ENCODE data around the gene SMOC1.

Gene SMOC1

GRCh38 chr14:69850736-69851112 lies 28.5 kb upstream of the SMOC1 start:
- no peak overlapping the region for H3K4me3 ChIP-seq (ENCODE audit: low read length)
- no peak overlapping the region for H4K8ac ChIP-seq (ENCODE audit: low read depth, low read length)
- no peaks in the 10 kb centered on the region for H3K79me2 ChIP-seq (ENCODE audit: control insufficient read depth, insufficient read depth, low read length)
- H3K79me1 ChIP-seq (ENCODE audit: low read length): no peaks in the 10 kb centered on the region
- no peak overlapping the region for H3K27ac ChIP-seq (ENCODE audit: low read depth, low read length)
- H4K5ac ChIP-seq (ENCODE audit: low read length): no peak overlapping the region
- H3K23ac ChIP-seq (ENCODE audit: low read length): no peak overlapping the region
- H3K18ac ChIP-seq (ENCODE audit: low read length): no peak overlapping the region
- no peak overlapping the region for H3K9ac ChIP-seq (ENCODE audit: low read length)
- H3K27me3 ChIP-seq (ENCODE audit: insufficient read depth, low read length, poor library complexity): no peaks in the 10 kb centered on the region
- no peak for DNase-seq
- no CpG with 5 or more reads among the region's 2 CpGs for WGBS (ENCODE audit: extremely low coverage, insufficient coverage, low lambda C conversion rate)
- no peak overlapping the region for H2BK120ac ChIP-seq (ENCODE audit: low read depth, low read length)
- H3K56ac ChIP-seq (ENCODE audit: low read length): no peak overlapping the region
- H2BK15ac ChIP-seq (replicated peaks; ENCODE audit: low read depth): no peak overlapping the region
- H3K4ac ChIP-seq (ENCODE audit: low read depth, low read length): no peak overlapping the region
- no peak overlapping the region for H2AK5ac ChIP-seq (ENCODE audit: low read length)
- no peaks in the 10 kb centered on the region for H3K36me3 ChIP-seq (ENCODE audit: control insufficient read depth, insufficient read depth, low read length)
- H3K4me2 ChIP-seq (ENCODE audit: low read length): no peak overlapping the region
- no peaks in the 10 kb centered on the region for H3K4me1 ChIP-seq (ENCODE audit: control insufficient read depth, low read depth, low read length)
- H2BK5ac ChIP-seq (ENCODE audit: low read length): no peak overlapping the region

- Histone ChIP-seq H2BK5ac (ENCODE audit: low read length) (no peak overlapping the region), H3K27me3 (ENCODE audit: insufficient read depth, low read length, poor library complexity) (no peaks in the 10 kb centered on the region), H4K5ac (ENCODE audit: low read length) (no peak overlapping the region), H3K18ac (ENCODE audit: low read length) (no peak overlapping the region), H3K36me3 (ENCODE audit: control insufficient read depth, insufficient read depth, low read length) (no peaks in the 10 kb centered on the region), H3K27ac (ENCODE audit: low read depth, low read length) (no peak overlapping the region), H4K8ac (ENCODE audit: low read depth, low read length) (no peak overlapping the region), H2BK15ac (replicated peaks; ENCODE audit: low read depth) (no peak overlapping the region), H2AK5ac (ENCODE audit: low read length) (no peak overlapping the region), H3K79me1 (ENCODE audit: low read length) (no peaks in the 10 kb centered on the region), H3K4ac (ENCODE audit: low read depth, low read length) (no peak overlapping the region), H3K4me3 (ENCODE audit: low read length) (no peak overlapping the region), H2BK120ac (ENCODE audit: low read depth, low read length) (no peak overlapping the region), H3K4me2 (ENCODE audit: low read length) (no peak overlapping the region), H3K9ac (ENCODE audit: low read length) (no peak overlapping the region), H3K23ac (ENCODE audit: low read length) (no peak overlapping the region), H3K79me2 (ENCODE audit: control insufficient read depth, insufficient read depth, low read length) (no peaks in the 10 kb centered on the region), H3K4me1 (ENCODE audit: control insufficient read depth, low read depth, low read length) (no peaks in the 10 kb centered on the region), H3K56ac (ENCODE audit: low read length) (no peak overlapping the region)
- no CpG with 5 or more reads among the region's 7 CpGs for WGBS (ENCODE audit: extremely low coverage, insufficient coverage, low lambda C conversion rate)
- no peak for DNase-seq
These were observed 26.5 kb upstream of the SMOC1 start for GRCh38 chr14:69852531-69853321.

- H3K27me3 ChIP-seq (ENCODE audit: insufficient read depth, low read length, poor library complexity): no peaks in the 10 kb centered on the region
- H2BK5ac ChIP-seq (ENCODE audit: low read length): no peak overlapping the region
- H3K23ac ChIP-seq (ENCODE audit: low read length): no peak overlapping the region
- H3K36me3 ChIP-seq (ENCODE audit: control insufficient read depth, insufficient read depth, low read length): no peaks in the 10 kb centered on the region
- DNase-seq: no peak
- no peak overlapping the region for H3K4me2 ChIP-seq (ENCODE audit: low read length)
- H4K5ac ChIP-seq (ENCODE audit: low read length): no peak overlapping the region
- H3K9ac ChIP-seq (ENCODE audit: low read length): no peak overlapping the region
- no CpG with 5 or more reads among the region's 7 CpGs for WGBS (ENCODE audit: extremely low coverage, insufficient coverage, low lambda C conversion rate)
- no peak overlapping the region for H3K27ac ChIP-seq (ENCODE audit: low read depth, low read length)
- H4K8ac ChIP-seq (ENCODE audit: low read depth, low read length): no peak overlapping the region
- no peak overlapping the region for H3K4ac ChIP-seq (ENCODE audit: low read depth, low read length)
- no peak overlapping the region for H3K18ac ChIP-seq (ENCODE audit: low read length)
- no peak overlapping the region for H2BK15ac ChIP-seq (replicated peaks; ENCODE audit: low read depth)
- no peak overlapping the region for H3K4me3 ChIP-seq (ENCODE audit: low read length)
- no peaks in the 10 kb centered on the region for H3K4me1 ChIP-seq (ENCODE audit: control insufficient read depth, low read depth, low read length)
- no peaks in the 10 kb centered on the region for H3K79me2 ChIP-seq (ENCODE audit: control insufficient read depth, insufficient read depth, low read length)
- H2AK5ac ChIP-seq (ENCODE audit: low read length): no peak overlapping the region
- H3K56ac ChIP-seq (ENCODE audit: low read length): no peak overlapping the region
- no peaks in the 10 kb centered on the region for H3K79me1 ChIP-seq (ENCODE audit: low read length)
- no peak overlapping the region for H2BK120ac ChIP-seq (ENCODE audit: low read depth, low read length)
These were observed 25.4 kb upstream of the SMOC1 start for GRCh38 chr14:69853774-69854173.

GRCh38 chr14:69854598-69854997 lies 24.6 kb upstream of the SMOC1 start:
- no peak overlapping the region for H3K9ac ChIP-seq (ENCODE audit: low read length)
- no peak overlapping the region for H3K18ac ChIP-seq (ENCODE audit: low read length)
- no peak overlapping the region for H3K23ac ChIP-seq (ENCODE audit: low read length)
- H3K4me3 ChIP-seq (ENCODE audit: low read length): no peak overlapping the region
- H2BK5ac ChIP-seq (ENCODE audit: low read length): no peak overlapping the region
- H3K36me3 ChIP-seq (ENCODE audit: control insufficient read depth, insufficient read depth, low read length): no peaks in the 10 kb centered on the region
- H2BK120ac ChIP-seq (ENCODE audit: low read depth, low read length): no peak overlapping the region
- DNase-seq: no peak
- H2AK5ac ChIP-seq (ENCODE audit: low read length): no peak overlapping the region
- no peak overlapping the region for H4K5ac ChIP-seq (ENCODE audit: low read length)
- H3K27me3 ChIP-seq (ENCODE audit: insufficient read depth, low read length, poor library complexity): no peaks in the 10 kb centered on the region
- no CpG with 5 or more reads among the region's 2 CpGs for WGBS (ENCODE audit: extremely low coverage, insufficient coverage, low lambda C conversion rate)
- H3K56ac ChIP-seq (ENCODE audit: low read length): no peak overlapping the region
- no peaks in the 10 kb centered on the region for H3K79me2 ChIP-seq (ENCODE audit: control insufficient read depth, insufficient read depth, low read length)
- H3K4me2 ChIP-seq (ENCODE audit: low read length): no peak overlapping the region
- H4K8ac ChIP-seq (ENCODE audit: low read depth, low read length): no peak overlapping the region
- no peak overlapping the region for H3K4ac ChIP-seq (ENCODE audit: low read depth, low read length)
- H3K27ac ChIP-seq (ENCODE audit: low read depth, low read length): no peak overlapping the region
- H2BK15ac ChIP-seq (replicated peaks; ENCODE audit: low read depth): no peak overlapping the region
- H3K4me1 ChIP-seq (ENCODE audit: control insufficient read depth, low read depth, low read length): no peaks in the 10 kb centered on the region
- no peaks in the 10 kb centered on the region for H3K79me1 ChIP-seq (ENCODE audit: low read length)

GRCh38 chr14:69855180-69855832 lies 23.9 kb upstream of the SMOC1 start:
- no peaks in the 10 kb centered on the region for H3K79me2 ChIP-seq (ENCODE audit: control insufficient read depth, insufficient read depth, low read length)
- H3K4me1 ChIP-seq (ENCODE audit: control insufficient read depth, low read depth, low read length): no peaks in the 10 kb centered on the region
- H3K4me3 ChIP-seq (ENCODE audit: low read length): no peak overlapping the region
- WGBS (ENCODE audit: extremely low coverage, insufficient coverage, low lambda C conversion rate): no CpG with 5 or more reads among the region's 8 CpGs
- no peak overlapping the region for H3K4ac ChIP-seq (ENCODE audit: low read depth, low read length)
- H3K36me3 ChIP-seq (ENCODE audit: control insufficient read depth, insufficient read depth, low read length): no peaks in the 10 kb centered on the region
- no peak for DNase-seq
- H4K5ac ChIP-seq (ENCODE audit: low read length): no peak overlapping the region
- no peak overlapping the region for H3K56ac ChIP-seq (ENCODE audit: low read length)
- H3K27me3 ChIP-seq (ENCODE audit: insufficient read depth, low read length, poor library complexity): no peaks in the 10 kb centered on the region
- no peak overlapping the region for H2BK120ac ChIP-seq (ENCODE audit: low read depth, low read length)
- H3K27ac ChIP-seq (ENCODE audit: low read depth, low read length): no peak overlapping the region
- no peak overlapping the region for H3K23ac ChIP-seq (ENCODE audit: low read length)
- no peak overlapping the region for H4K8ac ChIP-seq (ENCODE audit: low read depth, low read length)
- no peak overlapping the region for H3K9ac ChIP-seq (ENCODE audit: low read length)
- no peak overlapping the region for H2BK15ac ChIP-seq (replicated peaks; ENCODE audit: low read depth)
- no peak overlapping the region for H3K4me2 ChIP-seq (ENCODE audit: low read length)
- H3K18ac ChIP-seq (ENCODE audit: low read length): no peak overlapping the region
- H3K79me1 ChIP-seq (ENCODE audit: low read length): no peaks in the 10 kb centered on the region
- H2AK5ac ChIP-seq (ENCODE audit: low read length): no peak overlapping the region
- H2BK5ac ChIP-seq (ENCODE audit: low read length): no peak overlapping the region

Data from mesendoderm (in vitro differentiated cells).